ENCODE data around the gene MUCL3.

- TF ChIP-seq POLR2A (IDR thresholded peaks at IDR 0.05; ENCODE audit: borderline replicate concordance, extremely low read depth, insufficient read depth, insufficient read length) (no peak), CTCF (IDR thresholded peaks at IDR 0.05 in 2 of 3, conservative IDR thresholded peaks at IDR 0.05 in 1 of 3; ENCODE audit: borderline replicate concordance in 1 of 3, insufficient read depth in 1 of 3, low read depth in 2 of 3, low read length in 2 of 3) (no peak), SP1 (IDR thresholded peaks at IDR 0.05; ENCODE audit: low read depth) (no peak), RAD21 (IDR thresholded peaks at IDR 0.05; ENCODE audit: low read depth) (no peak)
These were observed 4.5 kb downstream of the MUCL3 start for GRCh38 chr6:30945281-30945680.
